ENCODE measurements around the gene ZNF586.

The ZNF586 gene

DNA sequence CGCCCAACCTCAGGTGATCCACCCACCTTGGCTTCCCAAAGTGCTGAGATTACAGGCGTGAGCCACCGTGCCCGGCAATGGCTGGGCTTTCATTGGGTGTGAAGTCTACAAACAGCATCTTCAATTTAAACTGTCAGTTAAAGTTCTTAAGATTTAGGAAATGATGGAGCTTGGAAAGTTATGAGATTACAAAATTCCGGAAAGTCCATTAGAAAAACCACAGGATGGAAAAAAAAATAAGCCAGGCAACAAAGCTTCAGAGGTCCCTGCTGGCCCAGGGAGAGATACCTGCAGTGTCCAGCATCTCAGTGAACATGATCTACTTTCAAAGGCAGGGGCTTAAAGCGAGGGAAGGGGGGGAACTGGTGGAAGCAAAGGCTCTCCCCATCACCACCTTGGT, 56.0 kb downstream of the ZNF586 start:
- Histone ChIP-seq H3K27me3 (ENCODE audit: insufficient read depth, low read length) (no peaks in the 10 kb centered on the region), H3K4me3 (ENCODE audit: low read length) (no peak overlapping the region), H3K36me3 (ENCODE audit: insufficient read depth, low read length) (peaks cover 32% of the 10 kb centered on the region), H3K9ac (ENCODE audit: low read depth, low read length) (no peak overlapping the region), H3K9me3 (ENCODE audit: insufficient read depth, low read depth, low read length) (no peaks in the 10 kb centered on the region), H3K27ac (ENCODE audit: low read depth, low read length) (no peak overlapping the region), H3K4me1 (ENCODE audit: insufficient read depth, low read length) (peaks cover 5% of the 10 kb centered on the region; the same call in 1 of the 2 replicates)
- 94% methylated on average over 6 of the region's 6 CpGs for WGBS

DNA sequence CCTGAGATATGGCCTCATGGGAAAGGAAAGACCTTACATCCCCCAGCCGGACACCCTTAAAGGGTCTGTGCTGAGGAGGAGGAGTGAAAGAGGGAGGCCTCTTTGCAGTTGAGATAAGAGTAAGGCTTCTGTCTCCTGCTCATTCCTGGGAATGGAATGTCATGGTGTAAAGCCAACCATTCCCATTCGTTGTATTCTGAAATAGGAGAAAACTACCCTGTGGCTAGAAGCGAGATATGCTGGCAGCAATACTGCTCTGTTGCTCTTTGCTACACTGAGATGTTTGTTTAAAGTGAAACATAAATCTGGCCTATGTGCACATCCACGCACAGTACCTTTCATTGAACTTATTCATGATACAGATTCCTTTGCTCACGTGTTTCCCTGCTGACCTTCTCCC, 59.8 kb downstream of the ZNF586 start:
- Histone ChIP-seq H3K9me3 (ENCODE audit: insufficient read depth, low read depth, low read length) (no peaks in the 10 kb centered on the region), H3K27ac (ENCODE audit: low read depth, low read length) (peak overlapping the region; percentile 46; the same call in 1 of the 2 replicates), H3K36me3 (ENCODE audit: insufficient read depth, low read length) (peaks cover 18% of the 10 kb centered on the region; the same call in 1 of the 2 replicates), H3K4me3 (ENCODE audit: low read length) (no peak overlapping the region; the same call in 1 of the 2 replicates), H3K4me1 (ENCODE audit: insufficient read depth, low read length) (peaks cover 13% of the 10 kb centered on the region; the same call in 1 of the 2 replicates), H3K27me3 (ENCODE audit: insufficient read depth, low read length) (no peaks in the 10 kb centered on the region), H3K9ac (ENCODE audit: low read depth, low read length) (no peak overlapping the region)
- WGBS = 92% methylated on average over 5 of the region's 5 CpGs

GRCh38 chr19:57830071-57830602, 60.7 kb downstream of the ZNF586 start, which contains the start of gene ZNF587B:
Gene ZNF587B (plus strand): TSS chr19:57830299. CDS start chr19:57830529, 230 bp downstream.
- under 1% methylated on average over 22 of the region's 22 CpGs for WGBS
- Histone ChIP-seq H3K27me3 (ENCODE audit: insufficient read depth, low read length) (no peaks in the 10 kb centered on the region), H3K4me3 (ENCODE audit: low read length) (peak within 1 kb of the TSS; percentile 71), H3K9ac (ENCODE audit: low read depth, low read length) (peak within 1 kb of the TSS; percentile 91), H3K9me3 (ENCODE audit: insufficient read depth, low read depth, low read length) (no peaks in the 10 kb centered on the region), H3K27ac (ENCODE audit: low read depth, low read length) (peak within 1 kb of the TSS; percentile 93), H3K4me1 (ENCODE audit: insufficient read depth, low read length) (peaks cover 13% of the 10 kb centered on the region; the same call in 1 of the 2 replicates), H3K36me3 (ENCODE audit: insufficient read depth, low read length) (peaks cover 14% of the 10 kb centered on the region; the same call in 1 of the 2 replicates)
